ENCODE measurements around the gene SLFN12L.
A peak's percentile ranks its signal among the peaks of the same experiment; 100 is the strongest.
"Not testable (repeated sequence)": the region's sequence is repeated elsewhere in the genome, so short reads cannot be mapped to it uniquely, and the experiment has no call there.

SLFN12L gene

DNA sequence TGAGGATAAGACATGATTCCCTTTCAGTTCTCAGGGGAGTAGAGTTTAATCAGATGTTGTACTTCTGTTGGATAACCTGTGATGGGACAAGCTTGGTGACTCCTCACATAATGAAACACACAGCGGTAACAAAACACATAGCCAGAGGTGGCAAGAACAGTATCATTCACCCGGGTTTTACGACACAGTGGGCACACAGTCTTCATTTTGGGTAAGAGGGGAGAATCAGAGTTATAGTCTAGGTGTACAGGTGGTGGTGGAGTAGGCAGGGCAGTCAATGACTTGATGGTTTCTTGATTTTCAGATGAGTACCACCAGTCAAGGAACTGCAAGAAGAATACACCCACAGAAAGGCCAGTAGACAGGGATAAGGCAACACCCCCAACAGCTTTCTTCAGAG is 38.3 kb upstream of the SLFN12L start:
- no peak for DNase-seq (ENCODE audit: low read depth)
- no peak overlapping the region for H3K4me3 ChIP-seq (ENCODE audit: control insufficient read depth, low read depth, low read length)
- TF ChIP-seq, protein P1, sequence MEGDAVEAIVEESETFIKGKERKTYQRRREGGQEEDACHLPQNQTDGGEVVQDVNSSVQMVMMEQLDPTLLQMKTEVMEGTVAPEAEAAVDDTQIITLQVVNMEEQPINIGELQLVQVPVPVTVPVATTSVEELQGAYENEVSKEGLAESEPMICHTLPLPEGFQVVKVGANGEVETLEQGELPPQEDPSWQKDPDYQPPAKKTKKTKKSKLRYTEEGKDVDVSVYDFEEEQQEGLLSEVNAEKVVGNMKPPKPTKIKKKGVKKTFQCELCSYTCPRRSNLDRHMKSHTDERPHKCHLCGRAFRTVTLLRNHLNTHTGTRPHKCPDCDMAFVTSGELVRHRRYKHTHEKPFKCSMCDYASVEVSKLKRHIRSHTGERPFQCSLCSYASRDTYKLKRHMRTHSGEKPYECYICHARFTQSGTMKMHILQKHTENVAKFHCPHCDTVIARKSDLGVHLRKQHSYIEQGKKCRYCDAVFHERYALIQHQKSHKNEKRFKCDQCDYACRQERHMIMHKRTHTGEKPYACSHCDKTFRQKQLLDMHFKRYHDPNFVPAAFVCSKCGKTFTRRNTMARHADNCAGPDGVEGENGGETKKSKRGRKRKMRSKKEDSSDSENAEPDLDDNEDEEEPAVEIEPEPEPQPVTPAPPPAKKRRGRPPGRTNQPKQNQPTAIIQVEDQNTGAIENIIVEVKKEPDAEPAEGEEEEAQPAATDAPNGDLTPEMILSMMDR (conservative IDR thresholded peaks at IDR 0.05; ENCODE audit: control insufficient read depth, insufficient read depth, low read depth, low read length): no peak

GRCh38 chr17:35569405-35569804 is 31.9 kb upstream of the SLFN12L start:
- no peak overlapping the region for H3K4me3 ChIP-seq (ENCODE audit: control insufficient read depth, low read depth, low read length)
- DNase-seq (ENCODE audit: low read depth): no peak
- TF ChIP-seq, protein P1 (conservative IDR thresholded peaks at IDR 0.05; ENCODE audit: control insufficient read depth, insufficient read depth, low read depth, low read length): no peak

GRCh38 chr17:35568561-35568960 is 31.1 kb upstream of the SLFN12L start:
- TF ChIP-seq, protein P1 (conservative IDR thresholded peaks at IDR 0.05; ENCODE audit: control insufficient read depth, insufficient read depth, low read depth, low read length): no peak
- H3K4me3 ChIP-seq (ENCODE audit: control insufficient read depth, low read depth, low read length): peak overlapping the region; percentile 99
- DNase-seq (ENCODE audit: low read depth): peak; percentile 73

DNA sequence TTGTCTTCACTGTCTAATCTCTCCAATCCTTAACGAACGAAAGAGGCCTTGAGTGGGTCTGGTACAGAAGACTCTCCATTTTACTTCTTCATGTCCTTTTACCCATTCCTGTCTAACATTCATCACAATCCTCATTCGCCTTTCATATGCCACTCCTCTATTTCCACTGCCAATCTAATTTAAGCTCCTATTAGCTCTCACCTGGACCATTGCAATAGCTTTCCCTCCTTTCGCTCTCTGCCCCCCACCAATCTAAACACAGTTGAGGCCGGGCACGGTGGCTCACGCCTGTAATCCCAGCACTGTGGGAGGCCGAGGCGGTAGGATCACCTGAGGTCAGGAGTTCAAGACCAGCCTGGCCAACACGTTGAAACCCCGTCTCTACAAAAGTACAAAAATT is 29.5 kb upstream of the SLFN12L start:
- TF ChIP-seq, protein P1 (conservative IDR thresholded peaks at IDR 0.05; ENCODE audit: control insufficient read depth, insufficient read depth, low read depth, low read length): no peak
- H3K4me3 ChIP-seq (ENCODE audit: control insufficient read depth, low read depth, low read length): peak overlapping the region; percentile 99
- DNase-seq (ENCODE audit: low read depth): no peak

- not testable (repeated sequence) for H3K4me3 ChIP-seq (ENCODE audit: control insufficient read depth, low read depth, low read length); DNase-seq (ENCODE audit: low read depth)
Observed at GRCh38 chr17:35563181-35563580, 25.7 kb upstream of the SLFN12L start.

DNA sequence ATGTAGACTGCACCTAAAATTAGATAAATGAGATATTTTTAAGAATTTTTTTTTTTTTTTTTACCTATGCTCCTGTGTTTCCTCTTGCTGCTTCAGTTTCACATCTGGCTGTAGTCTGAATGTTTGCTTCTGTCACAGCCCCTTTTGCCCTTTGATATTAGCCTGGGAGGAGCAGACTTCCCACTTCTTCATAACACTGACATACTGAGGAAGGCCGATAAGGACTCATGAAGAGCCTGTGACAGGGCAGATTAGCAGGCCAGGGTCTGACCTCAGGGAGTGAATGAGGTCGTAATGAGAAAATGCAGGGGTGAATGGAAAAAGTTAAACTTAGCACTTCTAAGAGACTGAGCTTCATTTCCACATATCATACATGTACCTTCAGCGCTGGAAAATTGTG is 23.2 kb upstream of the SLFN12L start, which contains the start of gene SLFN14:
SLFN14 (minus strand) TSS at position 117 of the 400 bp plus-strand sequence. CDS start 2,757 bp downstream, outside the sequence.
- no peak within 1 kb of the TSS for H3K4me3 ChIP-seq (ENCODE audit: control insufficient read depth, low read depth, low read length)
- TF ChIP-seq, protein P1 (conservative IDR thresholded peaks at IDR 0.05; ENCODE audit: control insufficient read depth, insufficient read depth, low read depth, low read length): no peak
- DNase-seq (ENCODE audit: low read depth): no peak

GRCh38 chr17:35559495-35560210 is 22.2 kb upstream of the SLFN12L start:
- H3K4me3 ChIP-seq (ENCODE audit: control insufficient read depth, low read depth, low read length): no peak overlapping the region
- no peak for DNase-seq (ENCODE audit: low read depth)
- TF ChIP-seq, protein P1 (conservative IDR thresholded peaks at IDR 0.05; ENCODE audit: control insufficient read depth, insufficient read depth, low read depth, low read length): no peak
